GM12874 (cell line): Measurements from ENCODE around the gene FRA10AC1.
A peak's percentile ranks its signal among the peaks of the same experiment; 100 is the strongest.

Source experiments
- TF ChIP-seq, protein P1 (sequence below): IDR thresholded peaks from 2 replicates; pipeline ENCODE4 v1.5.1; 2011; ENCODE audit warnings: low read depth, mild to moderate bottlenecking, control low read depth, low read length, moderate library complexity; ENCODE audit not compliant: insufficient read depth

Gene FRA10AC1, protein sequence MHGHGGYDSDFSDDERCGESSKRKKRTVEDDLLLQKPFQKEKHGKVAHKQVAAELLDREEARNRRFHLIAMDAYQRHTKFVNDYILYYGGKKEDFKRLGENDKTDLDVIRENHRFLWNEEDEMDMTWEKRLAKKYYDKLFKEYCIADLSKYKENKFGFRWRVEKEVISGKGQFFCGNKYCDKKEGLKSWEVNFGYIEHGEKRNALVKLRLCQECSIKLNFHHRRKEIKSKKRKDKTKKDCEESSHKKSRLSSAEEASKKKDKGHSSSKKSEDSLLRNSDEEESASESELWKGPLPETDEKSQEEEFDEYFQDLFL

DNA sequence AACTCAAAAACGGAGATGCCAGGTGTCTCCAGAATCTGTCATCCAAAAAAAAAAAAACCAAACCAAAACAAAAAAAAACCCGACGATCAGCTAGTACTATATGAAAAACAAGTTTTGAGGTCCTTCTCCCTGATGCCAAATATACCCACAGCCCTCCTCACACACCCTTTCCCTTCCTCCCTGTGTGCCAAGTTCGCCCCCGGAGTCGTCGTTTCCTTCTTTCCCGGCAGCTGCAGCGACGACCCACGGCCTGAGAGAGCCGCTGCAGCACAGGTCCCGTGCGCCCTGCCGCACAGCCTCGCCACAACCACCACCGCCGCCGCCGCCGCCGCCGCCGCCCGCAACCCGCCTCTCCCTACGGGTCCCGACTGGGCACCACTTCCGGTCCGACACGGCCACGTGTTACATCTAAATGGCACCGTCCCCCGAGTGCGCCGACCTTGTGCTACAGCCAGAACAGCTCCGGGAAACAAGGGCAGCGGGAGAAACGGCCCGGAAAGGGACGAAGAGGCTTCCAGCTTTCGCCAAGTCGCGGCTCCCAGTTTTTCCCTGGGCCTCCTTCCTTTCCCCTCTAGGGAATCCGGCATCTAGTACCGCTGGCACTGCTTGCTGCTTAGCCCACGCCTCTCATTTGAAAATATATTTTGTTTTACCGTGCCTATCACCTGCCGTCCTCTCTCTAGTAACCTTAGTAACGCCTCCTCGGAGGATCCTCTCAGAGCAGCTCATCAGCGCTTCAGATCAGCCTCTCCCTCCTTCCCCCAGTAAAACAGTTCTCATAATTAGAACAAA lies at the start of gene FRA10AC1:
Gene FRA10AC1 (minus strand): TSS at position 383 of the 792 bp plus-strand sequence. CDS start 2,486 bp downstream, outside the sequence.
- TF ChIP-seq, protein P1, sequence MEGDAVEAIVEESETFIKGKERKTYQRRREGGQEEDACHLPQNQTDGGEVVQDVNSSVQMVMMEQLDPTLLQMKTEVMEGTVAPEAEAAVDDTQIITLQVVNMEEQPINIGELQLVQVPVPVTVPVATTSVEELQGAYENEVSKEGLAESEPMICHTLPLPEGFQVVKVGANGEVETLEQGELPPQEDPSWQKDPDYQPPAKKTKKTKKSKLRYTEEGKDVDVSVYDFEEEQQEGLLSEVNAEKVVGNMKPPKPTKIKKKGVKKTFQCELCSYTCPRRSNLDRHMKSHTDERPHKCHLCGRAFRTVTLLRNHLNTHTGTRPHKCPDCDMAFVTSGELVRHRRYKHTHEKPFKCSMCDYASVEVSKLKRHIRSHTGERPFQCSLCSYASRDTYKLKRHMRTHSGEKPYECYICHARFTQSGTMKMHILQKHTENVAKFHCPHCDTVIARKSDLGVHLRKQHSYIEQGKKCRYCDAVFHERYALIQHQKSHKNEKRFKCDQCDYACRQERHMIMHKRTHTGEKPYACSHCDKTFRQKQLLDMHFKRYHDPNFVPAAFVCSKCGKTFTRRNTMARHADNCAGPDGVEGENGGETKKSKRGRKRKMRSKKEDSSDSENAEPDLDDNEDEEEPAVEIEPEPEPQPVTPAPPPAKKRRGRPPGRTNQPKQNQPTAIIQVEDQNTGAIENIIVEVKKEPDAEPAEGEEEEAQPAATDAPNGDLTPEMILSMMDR: peak; percentile 66

DNA sequence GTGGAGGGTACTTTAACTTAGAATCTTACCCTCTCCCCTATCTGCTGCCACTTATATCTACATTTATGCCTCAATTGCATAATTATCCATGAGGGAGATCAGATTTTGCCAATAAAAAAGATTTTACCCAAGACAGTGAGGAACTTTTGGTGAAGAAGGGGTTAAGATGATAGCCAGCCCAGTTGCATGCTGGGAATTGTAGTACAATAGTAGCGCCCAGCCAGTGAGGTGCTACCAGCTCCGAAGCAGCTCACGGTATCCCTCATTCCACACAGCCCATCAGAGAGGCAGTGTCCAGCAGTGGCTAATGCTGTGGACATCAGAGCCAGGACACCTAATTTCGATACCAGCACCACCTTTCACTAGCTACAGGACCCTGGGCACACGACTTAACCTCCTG lies 49.4 kb upstream of the FRA10AC1 start:
- TF ChIP-seq, protein P1: no peak

DNA sequence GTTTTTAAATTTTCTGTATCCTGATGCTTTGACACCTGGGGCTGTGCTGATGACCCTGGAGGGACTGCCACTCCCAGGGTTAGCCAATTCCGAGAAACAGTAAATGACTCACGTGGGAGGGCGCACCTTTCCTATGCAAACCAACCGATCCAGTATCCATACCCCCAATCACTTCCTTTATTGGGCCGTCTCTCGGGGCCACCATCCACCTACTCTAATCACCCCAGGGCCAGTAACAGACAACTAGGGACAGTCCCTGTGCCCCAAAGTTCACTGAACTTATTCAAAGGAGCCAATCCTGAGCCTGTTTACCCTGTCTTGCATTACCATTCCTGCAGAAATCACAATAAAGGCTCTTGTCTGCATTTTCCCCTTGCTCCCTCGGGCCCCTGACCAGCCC lies 48.7 kb upstream of the FRA10AC1 start:
- TF ChIP-seq, protein P1: no peak

DNA sequence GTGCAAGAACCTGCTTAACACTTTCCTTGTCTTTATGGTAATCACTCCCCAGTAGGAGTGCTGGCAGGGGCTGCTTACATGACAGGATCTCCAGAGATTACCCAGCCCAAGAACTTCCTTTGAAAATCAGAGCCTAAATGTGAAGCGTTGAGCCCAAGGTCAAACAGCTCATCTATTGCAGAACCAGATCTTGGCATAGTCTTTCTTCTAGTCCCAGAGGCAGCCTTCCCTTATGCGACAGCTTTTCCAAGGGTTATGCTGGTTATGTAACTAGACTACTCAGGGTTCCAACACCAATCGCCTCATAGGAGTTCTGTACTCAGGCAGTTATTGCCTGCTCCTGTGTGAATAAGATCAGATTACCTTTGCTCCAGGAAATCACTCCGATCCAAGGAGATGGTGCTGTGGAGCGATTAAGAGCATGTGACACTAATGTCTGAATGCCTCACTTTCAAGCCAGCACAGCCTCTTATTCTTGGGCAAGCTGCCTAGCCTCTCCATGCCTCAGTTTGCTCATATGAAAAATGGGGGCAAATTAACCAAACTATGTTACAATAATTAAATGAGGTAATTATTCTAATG lies 46.9 kb upstream of the FRA10AC1 start:
- TF ChIP-seq, protein P1: no peak

DNA sequence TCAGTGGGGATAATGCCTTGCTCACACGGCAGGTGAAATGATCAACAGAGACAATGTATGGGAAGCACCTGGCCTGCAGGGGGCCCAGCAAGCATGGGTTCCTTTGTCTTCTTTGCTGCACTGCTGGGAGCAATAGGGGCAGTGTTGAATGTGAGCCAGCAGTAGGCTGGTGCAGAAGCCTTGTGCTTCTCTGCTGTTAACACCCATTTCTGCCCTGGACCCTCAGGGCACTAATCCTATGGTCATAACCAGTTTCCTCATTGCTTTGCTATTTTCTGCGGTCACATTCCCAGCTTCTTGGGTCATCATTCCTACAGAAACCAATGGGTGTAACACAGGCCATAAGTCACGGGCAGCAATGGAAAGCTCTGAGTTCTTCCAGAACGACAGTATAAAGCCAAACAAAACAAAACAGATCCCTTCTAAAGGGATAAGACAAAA lies 44.5 kb upstream of the FRA10AC1 start:
- TF ChIP-seq, protein P1: peak; percentile 62

DNA sequence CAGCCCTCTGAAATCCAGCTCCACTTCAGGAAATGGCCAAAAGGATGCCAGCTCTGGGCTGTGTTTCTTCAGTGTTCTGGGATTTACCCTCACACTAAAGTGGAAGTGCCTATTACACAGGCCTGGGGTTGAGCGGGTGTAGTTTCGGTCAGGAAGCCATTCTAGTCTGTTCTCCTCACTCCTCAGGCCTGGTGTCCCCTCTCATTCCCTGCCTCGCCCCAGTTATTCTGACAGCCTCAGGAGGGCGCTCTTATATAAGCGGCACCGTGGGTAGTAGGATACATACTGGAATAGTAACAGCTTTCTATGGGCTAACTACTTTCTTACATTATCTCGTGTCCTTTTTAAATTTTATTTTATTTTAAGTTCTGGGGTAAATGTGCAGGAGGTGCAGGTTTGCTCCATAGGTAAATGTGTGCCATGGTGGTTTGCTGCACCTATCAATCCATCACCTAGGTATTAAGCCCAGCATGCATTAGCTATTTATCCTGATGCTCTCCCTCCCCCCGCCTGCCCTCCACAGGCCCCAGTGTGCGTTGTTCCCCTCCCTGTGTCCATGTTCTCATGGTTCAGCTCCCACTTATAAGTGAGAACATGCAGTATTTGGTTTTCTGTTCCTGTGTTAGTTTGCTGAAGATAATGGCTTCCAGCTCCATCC lies 43.1 kb upstream of the FRA10AC1 start:
- TF ChIP-seq, protein P1: no peak
